Islet precursor cell (in vitro differentiated cells): Measurements from ENCODE around the gene RNF4.
"Not testable (repeated sequence)": the region's sequence is repeated elsewhere in the genome, so short reads cannot be mapped to it uniquely, and the experiment has no call there.

ENCODE experiments used
- DNase-seq: peaks from one replicate; pipeline ENCODE4 v3.0.0-alpha.2; 2018

Gene RNF4

GRCh38 chr4:2537011-2537830 lies 68.3 kb downstream of the RNF4 start:
- DNase-seq, result peak; percentile 72

- not testable (repeated sequence) for DNase-seq
Observed at GRCh38 chr4:2543580-2544191, 74.8 kb downstream of the RNF4 start.

- DNase-seq, result no peak
Observed at GRCh38 chr4:2545321-2546013, 76.6 kb downstream of the RNF4 start.

- DNase-seq, result no peak
Observed at GRCh38 chr4:2546286-2546823, 77.4 kb downstream of the RNF4 start.

GRCh38 chr4:2546961-2547691 lies 78.2 kb downstream of the RNF4 start:
- not testable (repeated sequence) for DNase-seq

- no peak for DNase-seq
Observed at GRCh38 chr4:2551118-2551517, 82.2 kb downstream of the RNF4 start.

GRCh38 chr4:2552806-2553205 lies 83.9 kb downstream of the RNF4 start:
- no peak for DNase-seq

- DNase-seq, result no peak
Observed at GRCh38 chr4:2558301-2558700, 89.4 kb downstream of the RNF4 start.

GRCh38 chr4:2560167-2560566 lies 91.3 kb downstream of the RNF4 start:
- DNase-seq, result no peak
